MM.1S (cell line): ENCODE data around the gene OLFM2.

ENCODE experiments used
- EZH2 ChIP-seq: fragments of 300-600 bp; sonication (generic); optimal IDR thresholded peaks from 2 replicates; pipeline ENCODE3; 2017; ENCODE audit warnings: low read depth, mild to moderate bottlenecking, antibody characterized with exemption, low read length, mixed read lengths
- EZH2phosphoT487 ChIP-seq: fragments of 300-600 bp; sonication (generic); IDR thresholded peaks from 2 replicates; pipeline ENCODE4 v1.6.1; 2018; ENCODE audit warnings: antibody characterized with exemption, low read length
- TF ChIP-seq, protein P1 (sequence below): fragments of 300-600 bp; sonication (generic); IDR thresholded peaks from 2 replicates; pipeline ENCODE4 v1.5.1; 2016; ENCODE audit warnings: antibody characterized with exemption, low read length, mixed read lengths

DNA sequence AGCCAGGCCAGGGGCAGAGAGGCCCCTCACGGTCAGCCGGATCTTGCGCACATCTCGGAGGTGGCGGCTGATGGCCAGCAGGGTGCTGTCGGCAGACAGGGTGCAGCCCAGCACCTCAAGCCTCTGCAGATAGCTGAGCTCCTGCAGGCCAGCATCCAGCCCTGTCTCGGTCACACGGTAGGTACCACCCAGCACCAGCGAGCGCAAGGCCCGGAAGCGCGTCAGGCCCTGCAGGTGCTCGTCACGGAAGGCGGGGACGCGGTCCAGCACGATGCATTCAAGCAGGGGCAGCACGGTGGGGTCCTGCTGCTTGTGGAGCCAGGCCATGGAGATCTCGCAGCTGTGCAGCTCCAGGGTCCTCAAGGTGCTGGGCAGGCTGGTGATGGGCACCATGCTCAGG lies 125.2 kb downstream of the OLFM2 start:
- TF ChIP-seq, protein P1, sequence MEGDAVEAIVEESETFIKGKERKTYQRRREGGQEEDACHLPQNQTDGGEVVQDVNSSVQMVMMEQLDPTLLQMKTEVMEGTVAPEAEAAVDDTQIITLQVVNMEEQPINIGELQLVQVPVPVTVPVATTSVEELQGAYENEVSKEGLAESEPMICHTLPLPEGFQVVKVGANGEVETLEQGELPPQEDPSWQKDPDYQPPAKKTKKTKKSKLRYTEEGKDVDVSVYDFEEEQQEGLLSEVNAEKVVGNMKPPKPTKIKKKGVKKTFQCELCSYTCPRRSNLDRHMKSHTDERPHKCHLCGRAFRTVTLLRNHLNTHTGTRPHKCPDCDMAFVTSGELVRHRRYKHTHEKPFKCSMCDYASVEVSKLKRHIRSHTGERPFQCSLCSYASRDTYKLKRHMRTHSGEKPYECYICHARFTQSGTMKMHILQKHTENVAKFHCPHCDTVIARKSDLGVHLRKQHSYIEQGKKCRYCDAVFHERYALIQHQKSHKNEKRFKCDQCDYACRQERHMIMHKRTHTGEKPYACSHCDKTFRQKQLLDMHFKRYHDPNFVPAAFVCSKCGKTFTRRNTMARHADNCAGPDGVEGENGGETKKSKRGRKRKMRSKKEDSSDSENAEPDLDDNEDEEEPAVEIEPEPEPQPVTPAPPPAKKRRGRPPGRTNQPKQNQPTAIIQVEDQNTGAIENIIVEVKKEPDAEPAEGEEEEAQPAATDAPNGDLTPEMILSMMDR: no peak
- no peak for TF ChIP-seq EZH2
- no peak for TF ChIP-seq EZH2phosphoT487
